ENCODE data around the gene DCT. TPM values are rescaled to one million over a fixed set of nuclear protein-coding genes. Genes with fewer than 3 reads are reported as not detected.

The DCT gene
- polyA plus RNA-seq, 1 of the 3 experiments (the other 2 are of a cell fraction): 0.03 TPM

DNA sequence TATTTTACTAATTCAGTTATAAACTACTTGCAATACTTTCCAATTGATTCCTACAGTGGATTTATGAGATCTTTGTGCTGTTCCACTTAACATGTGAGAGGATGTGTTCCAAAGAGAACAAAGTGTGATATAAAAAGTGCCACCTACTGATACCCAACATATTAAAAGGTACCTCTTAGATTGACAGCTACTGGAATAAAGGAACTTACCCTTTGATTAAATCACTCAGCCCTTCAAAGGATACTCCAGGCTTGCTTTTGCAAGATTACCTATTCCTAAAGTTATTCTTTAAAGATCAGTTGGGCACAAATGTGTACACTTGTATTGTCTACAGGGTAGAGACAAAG, 65.9 kb downstream of the DCT start:
- H3K27me3 ChIP-seq (ENCODE audit: insufficient read depth): no peaks in the 10 kb centered on the region
- H2AFZ ChIP-seq (ENCODE audit: low read depth): no peak overlapping the region
- H3K36me3 ChIP-seq (replicated peaks in 1 of 2; ENCODE audit: control insufficient read depth in 1 of 2, insufficient read depth in 2 of 2, low read length in 1 of 2): no peaks in the 10 kb centered on the region
- H4K20me1 ChIP-seq (ENCODE audit: insufficient read depth): no peaks in the 10 kb centered on the region
- TF ChIP-seq EP300 (IDR thresholded peaks at IDR 0.05; ENCODE audit: borderline replicate concordance in 1 of 2, low read depth in 1 of 2, low read length in 1 of 2): no peak
- TF ChIP-seq, protein P1, sequence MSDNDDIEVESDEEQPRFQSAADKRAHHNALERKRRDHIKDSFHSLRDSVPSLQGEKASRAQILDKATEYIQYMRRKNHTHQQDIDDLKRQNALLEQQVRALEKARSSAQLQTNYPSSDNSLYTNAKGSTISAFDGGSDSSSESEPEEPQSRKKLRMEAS (IDR thresholded peaks at IDR 0.05; ENCODE audit: low read depth): no peak
- no peak for TF ChIP-seq YY1 (IDR thresholded peaks at IDR 0.05; ENCODE audit: low read depth)
- no peak for TF ChIP-seq FOSL2 (IDR thresholded peaks at IDR 0.05; ENCODE audit: borderline replicate concordance, low read depth)
- TF ChIP-seq GABPA (IDR thresholded peaks at IDR 0.05; ENCODE audit: low read depth): no peak
- TF ChIP-seq SMC3 (IDR thresholded peaks at IDR 0.05; ENCODE audit: low read depth, low read length): no peak
- no peak for TF ChIP-seq RXRA (IDR thresholded peaks at IDR 0.05; ENCODE audit: borderline replicate concordance, low read depth)
- TF ChIP-seq GATA2 (CRISPR knock-in tag; IDR thresholded peaks at IDR 0.05): no peak
- TF ChIP-seq ELF1 (IDR thresholded peaks at IDR 0.05): no peak
- TF ChIP-seq POLR2AphosphoS5 (IDR thresholded peaks at IDR 0.05; ENCODE audit: low read depth, low read length): no peak
- TF ChIP-seq, protein P2, sequence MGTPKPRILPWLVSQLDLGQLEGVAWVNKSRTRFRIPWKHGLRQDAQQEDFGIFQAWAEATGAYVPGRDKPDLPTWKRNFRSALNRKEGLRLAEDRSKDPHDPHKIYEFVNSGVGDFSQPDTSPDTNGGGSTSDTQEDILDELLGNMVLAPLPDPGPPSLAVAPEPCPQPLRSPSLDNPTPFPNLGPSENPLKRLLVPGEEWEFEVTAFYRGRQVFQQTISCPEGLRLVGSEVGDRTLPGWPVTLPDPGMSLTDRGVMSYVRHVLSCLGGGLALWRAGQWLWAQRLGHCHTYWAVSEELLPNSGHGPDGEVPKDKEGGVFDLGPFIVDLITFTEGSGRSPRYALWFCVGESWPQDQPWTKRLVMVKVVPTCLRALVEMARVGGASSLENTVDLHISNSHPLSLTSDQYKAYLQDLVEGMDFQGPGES (IDR thresholded peaks at IDR 0.05; ENCODE audit: low read depth, low read length): no peak
- no peak for TF ChIP-seq FOXM1 (IDR thresholded peaks at IDR 0.05; ENCODE audit: low read depth)
- TF ChIP-seq SIN3A (IDR thresholded peaks at IDR 0.05; ENCODE audit: borderline replicate concordance, low read depth, low read length): no peak
- no peak for TF ChIP-seq NFIC (IDR thresholded peaks at IDR 0.05; ENCODE audit: borderline replicate concordance)
- TF ChIP-seq, protein P3, sequence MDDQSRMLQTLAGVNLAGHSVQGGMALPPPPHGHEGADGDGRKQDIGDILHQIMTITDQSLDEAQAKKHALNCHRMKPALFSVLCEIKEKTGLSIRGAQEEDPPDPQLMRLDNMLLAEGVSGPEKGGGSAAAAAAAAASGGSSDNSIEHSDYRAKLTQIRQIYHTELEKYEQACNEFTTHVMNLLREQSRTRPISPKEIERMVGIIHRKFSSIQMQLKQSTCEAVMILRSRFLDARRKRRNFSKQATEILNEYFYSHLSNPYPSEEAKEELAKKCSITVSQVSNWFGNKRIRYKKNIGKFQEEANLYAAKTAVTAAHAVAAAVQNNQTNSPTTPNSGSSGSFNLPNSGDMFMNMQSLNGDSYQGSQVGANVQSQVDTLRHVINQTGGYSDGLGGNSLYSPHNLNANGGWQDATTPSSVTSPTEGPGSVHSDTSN (IDR thresholded peaks at IDR 0.05): no peak
- TF ChIP-seq, protein P4, sequence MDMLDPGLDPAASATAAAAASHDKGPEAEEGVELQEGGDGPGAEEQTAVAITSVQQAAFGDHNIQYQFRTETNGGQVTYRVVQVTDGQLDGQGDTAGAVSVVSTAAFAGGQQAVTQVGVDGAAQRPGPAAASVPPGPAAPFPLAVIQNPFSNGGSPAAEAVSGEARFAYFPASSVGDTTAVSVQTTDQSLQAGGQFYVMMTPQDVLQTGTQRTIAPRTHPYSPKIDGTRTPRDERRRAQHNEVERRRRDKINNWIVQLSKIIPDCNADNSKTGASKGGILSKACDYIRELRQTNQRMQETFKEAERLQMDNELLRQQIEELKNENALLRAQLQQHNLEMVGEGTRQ (IDR thresholded peaks at IDR 0.05; ENCODE audit: borderline replicate concordance, low read depth, low read length): no peak
- ChIA-PET POLR2A (no interaction called here), CTCF (no interaction called here)
- H3K79me2 ChIP-seq (ENCODE audit: insufficient read depth): no peaks in the 10 kb centered on the region
- no peak overlapping the region for H3K9ac ChIP-seq
- H3K4me3 ChIP-seq (ENCODE audit: low read depth in 2 of 2, low read length in 1 of 2): no peak overlapping the region
- H3F3A ChIP-seq (replicated peaks; ENCODE audit: insufficient read depth): no peaks in the 10 kb centered on the region
- H3K4me2 ChIP-seq: no peak overlapping the region
- no peaks in the 10 kb centered on the region for H3K9me2 ChIP-seq
- DNase-seq: no peak
- peaks cover 0 to 5% of the 10 kb centered on the region in 2 experiments; a peak in 3 of 4 replicates for H3K4me1 ChIP-seq (ENCODE audit: control insufficient read depth in 1 of 2, insufficient read depth in 2 of 2, low read depth in 1 of 2, low read length in 1 of 2)
- H3K27ac ChIP-seq (ENCODE audit: low read depth in 2 of 2, low read length in 1 of 2): no peak overlapping the region
- no peaks in the 10 kb centered on the region for H3K9me3 ChIP-seq

Measured in SK-N-SH (cell line).